Activated CD4-positive, alpha-beta T cell treated with anti-CD3 and anti-CD28 coated beads, Interleukin-2, amount 50 U/mL, for 48 hours (primary cell): ENCODE measurements around the gene HLA-DMA.

Experiments used
- DNase-seq, 2 experiments: peaks; one replicate each; pipeline ENCODE4 v3.0.0-alpha.2; 2020

The HLA-DMA gene

DNA sequence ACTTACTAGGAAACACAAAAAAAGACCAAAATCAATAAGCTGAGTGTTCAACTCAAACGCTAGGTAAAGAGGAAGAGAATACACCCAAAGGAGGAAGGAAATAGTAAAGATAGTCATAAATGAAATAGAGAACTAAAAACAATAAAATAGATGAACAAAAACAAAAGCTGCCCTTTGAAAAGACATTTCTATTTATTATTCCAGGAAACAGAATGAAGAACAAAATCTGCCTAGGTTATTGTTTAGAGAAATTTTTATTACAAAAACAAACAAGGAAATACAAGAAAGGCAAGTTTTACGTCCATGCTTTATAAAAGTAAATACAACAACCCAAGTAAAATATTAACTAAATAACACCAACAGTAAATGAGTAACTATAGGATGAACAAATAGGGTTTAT, 32.2 kb downstream of the HLA-DMA start:
- no peak for DNase-seq

DNA sequence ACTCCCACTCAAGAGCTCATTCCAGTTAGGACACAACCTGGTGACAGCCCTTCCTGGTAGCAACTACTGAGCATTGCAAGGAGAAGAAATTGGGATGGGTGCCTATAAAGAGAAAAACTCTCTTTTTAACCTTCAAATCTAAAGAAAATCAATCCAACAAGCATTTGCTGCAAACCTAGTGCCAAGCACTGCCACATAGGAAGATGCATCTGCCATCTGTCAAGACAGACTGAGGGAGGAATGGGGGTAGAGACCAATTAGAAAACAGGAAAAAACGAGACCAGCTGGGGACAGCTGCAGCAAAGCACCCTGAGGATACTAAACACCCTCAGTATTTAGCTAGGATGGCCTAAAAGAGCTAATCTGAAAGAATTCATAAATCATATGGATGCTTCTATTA, 39.9 kb downstream of the HLA-DMA start:
- no peak for DNase-seq

DNA sequence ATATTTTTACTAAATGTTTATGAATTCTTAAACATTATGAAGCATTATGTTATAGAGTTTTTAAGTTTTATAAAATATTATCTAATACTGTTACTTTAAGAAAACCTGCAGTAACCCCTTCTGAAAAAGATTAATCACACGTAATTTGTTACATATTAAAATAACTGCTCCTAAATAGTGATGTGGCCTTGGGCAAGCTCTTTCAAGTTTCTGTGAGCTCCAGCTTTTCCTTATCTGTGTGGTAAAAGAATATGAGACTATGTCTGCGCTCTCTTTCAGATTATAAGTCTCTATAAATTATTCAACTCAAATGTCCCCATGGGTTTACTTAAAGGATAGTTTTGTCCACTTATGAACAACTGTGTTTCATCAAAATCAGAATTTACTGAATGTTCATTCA, 44.0 kb downstream of the HLA-DMA start:
- DNase-seq = no peak

DNA sequence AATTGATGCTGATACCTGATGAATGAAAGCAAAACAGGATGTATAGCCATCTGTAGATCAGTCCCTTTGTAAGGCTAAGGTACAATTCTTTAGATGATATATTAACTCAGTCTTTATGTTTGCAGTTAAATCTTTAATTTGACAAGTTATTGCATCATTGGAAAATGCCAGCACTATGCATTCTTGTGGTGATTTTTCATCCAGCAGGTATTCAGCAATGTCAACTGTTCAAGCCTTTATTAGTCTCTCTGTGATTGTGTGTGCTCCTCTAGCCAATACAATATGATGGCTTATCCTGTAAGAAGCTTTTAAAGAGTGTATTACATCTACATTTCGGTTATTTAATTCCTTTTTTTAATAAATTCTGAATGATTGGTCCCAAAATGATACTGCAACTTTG, 46.4 kb downstream of the HLA-DMA start:
- DNase-seq = no peak

DNA sequence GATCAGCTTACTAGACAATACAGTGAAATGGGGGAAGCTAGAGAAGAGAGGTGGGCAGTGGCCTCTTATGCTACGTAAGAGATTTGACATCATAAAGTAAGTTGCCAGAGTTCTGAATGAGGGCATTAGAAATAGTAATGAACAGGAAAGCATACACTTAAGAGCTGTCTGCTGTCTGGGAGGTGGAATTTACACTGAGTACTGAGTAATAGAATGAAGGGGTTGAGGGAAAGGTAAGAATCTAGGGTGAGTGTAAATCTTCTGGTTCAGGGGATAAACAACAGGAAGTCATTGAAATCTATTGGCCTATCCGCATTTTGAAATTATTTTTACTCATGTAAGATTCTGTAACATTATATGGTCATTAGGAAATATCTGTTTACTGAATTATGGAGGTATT, 47.8 kb downstream of the HLA-DMA start:
- DNase-seq = no peak

DNA sequence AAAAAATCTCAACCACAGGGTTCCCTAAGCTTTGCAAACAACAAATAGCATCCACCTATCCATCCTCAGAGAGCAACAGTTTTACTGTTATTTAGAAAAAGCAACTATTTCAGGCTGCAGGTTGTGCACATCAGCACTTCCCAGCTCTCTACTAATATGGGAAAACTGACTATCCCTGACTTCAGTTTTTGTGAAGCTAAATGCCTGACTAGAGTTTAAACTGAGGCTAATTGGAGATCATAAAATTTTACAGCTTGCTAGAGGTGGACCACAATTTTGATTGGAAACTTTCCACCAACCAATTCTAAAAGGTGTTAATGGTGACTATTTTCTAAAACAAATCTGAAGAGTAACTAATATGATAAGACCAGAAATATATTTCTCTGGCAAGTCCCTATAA, 48.9 kb downstream of the HLA-DMA start:
- DNase-seq = no peak
